Measurements from ENCODE around the gene RBM14. TPM values are rescaled to one million over a fixed set of nuclear protein-coding genes. Genes with fewer than 3 reads are reported as not detected.

Gene RBM14
- total RNA-seq, result 43.9 to 65.2 TPM (median 45.6 TPM) in 3 replicates
- long read RNA-seq, transcript RBM14-201 (3 exons, 2,828 nt), result major isoform, 26 of 30 reads
- long read RNA-seq, partial matches to known transcripts, result 3 of 30 reads
- long read RNA-seq, other reads (novel, unspliced or antisense), result 1 of 30 reads

- Mint-ChIP-seq H3K27me3 (ENCODE audit: low read depth) (no peaks in the 10 kb centered on the region), H3K27ac (ENCODE audit: unreplicated experiment) (peak within 1 kb of the TSS; percentile 100), H3K4me1 (ENCODE audit: low read depth) (peaks cover 37% of the 10 kb centered on the region), H3K36me3 (ENCODE audit: low read depth) (peaks cover 4% of the 10 kb centered on the region), H3K4me3 (ENCODE audit: unreplicated experiment) (peak within 1 kb of the TSS; percentile 96), H3K9me3 (ENCODE audit: low read depth) (no peaks in the 10 kb centered on the region)
- DNase-seq (ENCODE audit: low spot score), result peak; percentile 100
- no peak for TF ChIP-seq CTCF (IDR thresholded peaks at IDR 0.05)
Observed at GRCh38 chr11:66616379-66617154, at the start of gene RBM14. TSS of gene RBM14 (plus strand) at chr11:66616630. CDS start at chr11:66616721, 91 bp downstream.

- TF ChIP-seq CTCF (IDR thresholded peaks at IDR 0.05), result no peak
- DNase-seq (ENCODE audit: low spot score), result no peak
- Mint-ChIP-seq H3K9me3 (ENCODE audit: low read depth) (no peaks in the 10 kb centered on the region), H3K27me3 (ENCODE audit: low read depth) (peaks cover 2% of the 10 kb centered on the region), H3K27ac (ENCODE audit: unreplicated experiment) (no peak overlapping the region), H3K4me1 (ENCODE audit: low read depth) (peaks cover 7% of the 10 kb centered on the region), H3K4me3 (ENCODE audit: unreplicated experiment) (no peak overlapping the region), H3K36me3 (ENCODE audit: low read depth) (no peaks in the 10 kb centered on the region)
Observed at GRCh38 chr11:66567787-66568123, 48.7 kb upstream of the RBM14 start.

GRCh38 chr11:66568124-66568916 lies 48.1 kb upstream of the RBM14 start, which contains the start of gene CTSF:
TSS of gene CTSF (minus strand) at chr11:66568606. CDS start at chr11:66568486, 120 bp downstream.
- peaks cover 2% of the 10 kb centered on the region for H3K27me3 Mint-ChIP-seq (ENCODE audit: low read depth)
- TF ChIP-seq CTCF (IDR thresholded peaks at IDR 0.05), result no peak
- no peaks in the 10 kb centered on the region for H3K36me3 Mint-ChIP-seq (ENCODE audit: low read depth)
- H3K27ac Mint-ChIP-seq (ENCODE audit: unreplicated experiment), result no peak within 1 kb of the TSS
- H3K4me3 Mint-ChIP-seq (ENCODE audit: unreplicated experiment), result no peak within 1 kb of the TSS
- no peak for DNase-seq (ENCODE audit: low spot score)
- H3K4me1 Mint-ChIP-seq (ENCODE audit: low read depth), result peaks cover 7% of the 10 kb centered on the region
- H3K9me3 Mint-ChIP-seq (ENCODE audit: low read depth), result no peaks in the 10 kb centered on the region

GRCh38 chr11:66569076-66569475 lies 47.4 kb upstream of the RBM14 start:
- Mint-ChIP-seq H3K36me3 (ENCODE audit: low read depth) (no peaks in the 10 kb centered on the region), H3K27ac (ENCODE audit: unreplicated experiment) (no peak overlapping the region), H3K4me1 (ENCODE audit: low read depth) (peaks cover 7% of the 10 kb centered on the region), H3K4me3 (ENCODE audit: unreplicated experiment) (no peak overlapping the region), H3K9me3 (ENCODE audit: low read depth) (no peaks in the 10 kb centered on the region), H3K27me3 (ENCODE audit: low read depth) (peaks cover 7% of the 10 kb centered on the region)
- TF ChIP-seq CTCF (IDR thresholded peaks at IDR 0.05), result no peak
- DNase-seq (ENCODE audit: low spot score), result no peak

Data from chondrocyte (in vitro differentiated cells).